HCT116 (cell line): ENCODE results near the gene SELL. TPM values are rescaled to one million over a fixed set of nuclear protein-coding genes. Genes with fewer than 3 reads are reported as not detected.

Experiments used
- ATAC-seq: fragments of 200-7000 bp; cut with Tn5 transposase; 2 replicates; pipeline ENCODE4 v1.9.1; 2020; ENCODE audit warnings: mild to moderate bottlenecking, moderate library complexity
- BruUV-seq: library from RNA; stranded (reverse); fragments of 400-500 nt; replicated peaks from 2 replicates; lab custom pipeline; 2021; lab: Mats Ljungman, UMichigan
- CTCF ChIA-PET: fragments of 300-600 bp; sonication (Branson Sonifier 250); formaldehyde crosslinking; loops from one replicate; lab custom pipeline; 2021; ENCODE audit warnings: antibody characterized with exemption; lab: Charles Lee
- POLR2A ChIA-PET: fragments of 300-600, 350-600 bp; sonication (Branson Sonifier 250); formaldehyde crosslinking; loops from one replicate; lab custom pipeline; 2021; ENCODE audit warnings: antibody characterized with exemption; lab: Charles Lee
- RAD21 ChIA-PET, 2 experiments: fragments of 300-600 bp; sonication (Branson Sonifier 250); formaldehyde crosslinking; loops; one replicate each; lab custom pipeline; 2023; ENCODE audit warnings: low total read pairs in 2 of 2; ENCODE audit not compliant: uncharacterized antibody in 2 of 2, unreplicated experiment in 2 of 2, low non-redundant PET in 1 of 2; lab: Charles Lee
- DNase-seq: peaks from one replicate; pipeline ENCODE4 v3.0.0-alpha.2; 2010; ENCODE audit warnings: low read depth, low spot score
- H2AFZ ChIP-seq: fragments of 200-600 bp; shearing (Covaris generic), sonication (generic); 2 replicates; pipeline ENCODE4 v1.6.1; 2017; ENCODE audit warnings: low read depth, mixed run types, mixed read lengths, antibody characterized with exemption, low read length; ENCODE audit not compliant: poor library complexity, severe bottlenecking
- H3K27ac ChIP-seq: 2 replicates; pipeline ENCODE4 v1.5.1; 2012; ENCODE audit warnings: low read depth, low read length
- H3K27me3 ChIP-seq: fragments of 200-600 bp; sonication (generic); 2 replicates; pipeline ENCODE4 v1.6.1; 2016; ENCODE audit warnings: mixed run types, low read length, mixed read lengths; ENCODE audit not compliant: insufficient read depth
- H3K36me3 ChIP-seq, 2 experiments: fragments of 200-500 bp in 1 of 2; fragments of 200-600 bp in 1 of 2; sonication (Bioruptor generic) in 1 of 2; sonication (generic) in 1 of 2; 2 replicates each; pipeline versions ENCODE4 v1.5.1 to v1.6.1; 2014 to 2016; ENCODE audit warnings: low read length in 2 of 2, inconsistent platforms in 1 of 2, mixed read lengths in 1 of 2, mixed run types in 1 of 2; ENCODE audit not compliant: insufficient read depth in 2 of 2, control insufficient read depth in 1 of 2
- H3K4me1 ChIP-seq, 2 experiments: fragments of 200-600 bp in 1 of 2; sonication (generic) in 1 of 2; 2 replicates each; pipeline versions ENCODE4 v1.5.1 to v1.6.1; 2012 to 2017; ENCODE audit warnings: low read length in 2 of 2, inconsistent platforms in 1 of 2, mild to moderate bottlenecking in 1 of 2, mixed read lengths in 1 of 2, mixed run types in 1 of 2, moderate library complexity in 1 of 2; ENCODE audit not compliant: insufficient read depth in 2 of 2, control insufficient read depth in 1 of 2
- H3K4me2 ChIP-seq: fragments of 200-600 bp; sonication (generic); 2 replicates; pipeline ENCODE4 v1.6.1; 2017; ENCODE audit warnings: mixed run types, low read length, mixed read lengths
- H3K4me3 ChIP-seq, 2 experiments: fragments of 200-600 bp in 1 of 2; sonication (generic) in 1 of 2; replicated peaks in 1 of 2; 2 replicates each; pipeline ENCODE4 v1.5.1; 2011 to 2016; ENCODE audit warnings: low read length in 2 of 2, control low read depth in 1 of 2, low read depth in 1 of 2, mild to moderate bottlenecking in 1 of 2, mixed read lengths in 1 of 2, mixed run types in 1 of 2
- H3K79me2 ChIP-seq: fragments of 200-600 bp; sonication (generic); 2 replicates; pipeline ENCODE4 v1.6.1; 2017; ENCODE audit warnings: mild to moderate bottlenecking, mixed run types, low read length, moderate library complexity, mixed read lengths; ENCODE audit not compliant: insufficient read depth
- H3K9ac ChIP-seq: fragments of 200-600 bp; sonication (generic); 2 replicates; pipeline ENCODE4 v1.6.1; 2016; ENCODE audit warnings: low read length, mixed read lengths
- H3K9me2 ChIP-seq: fragments of 200-600 bp; sonication (generic), shearing (Covaris generic); 2 replicates; pipeline ENCODE4 v1.6.1; 2017; ENCODE audit warnings: mixed run types, mild to moderate bottlenecking, moderate library complexity; ENCODE audit not compliant: insufficient read depth
- H3K9me3 ChIP-seq, 2 experiments: fragments of 200-500 bp in 1 of 2; fragments of 200-600 bp in 1 of 2; sonication (Bioruptor generic) in 1 of 2; sonication (generic) in 1 of 2; 2 replicates each; pipeline ENCODE4 v1.6.1; 2014 to 2017; ENCODE audit warnings: low read length in 2 of 2, mixed read lengths in 2 of 2, inconsistent platforms in 1 of 2, low read depth in 1 of 2, mild to moderate bottlenecking in 1 of 2, mixed run types in 1 of 2, moderate library complexity in 1 of 2; ENCODE audit not compliant: control insufficient read depth in 1 of 2, insufficient read depth in 1 of 2
- H4K20me1 ChIP-seq: fragments of 200-600 bp; sonication (generic), shearing (Covaris generic); 2 replicates; pipeline ENCODE4 v1.6.1; 2017; ENCODE audit warnings: mixed run types, mild to moderate bottlenecking, moderate library complexity; ENCODE audit not compliant: insufficient read depth
- CBX3 ChIP-seq: IDR thresholded peaks from 2 replicates; pipeline ENCODE4 v1.6.1; 2012; ENCODE audit warnings: low read depth
- CEBPB ChIP-seq: IDR thresholded peaks from 2 replicates; pipeline ENCODE4 v1.6.1; 2012; ENCODE audit warnings: low read depth
- JUND ChIP-seq: IDR thresholded peaks from 2 replicates; pipeline ENCODE4 v1.6.1; 2012
- SRF ChIP-seq: IDR thresholded peaks from 2 replicates; pipeline ENCODE4 v1.6.1; 2012; ENCODE audit warnings: low read depth
- TCF7L2 ChIP-seq: IDR thresholded peaks from 2 replicates; pipeline ENCODE4 v1.7.0; 2011; ENCODE audit warnings: borderline replicate concordance, inconsistent platforms; ENCODE audit not compliant: insufficient read depth, insufficient read length; ENCODE audit errors: extremely low read depth
- intact Hi-C: fragments of 100-400 bp; cut with micrococcal nuclease; formaldehyde crosslinking; loops from 2 replicates; pipeline ENCODE4 v1.10.0; 2022
- total RNA-seq: library from RNA; stranded (reverse); gene quantifications from one replicate; pipeline ENCODE4 v1.2.1, GENCODE V29; 2021; ENCODE audit not compliant: unreplicated experiment

SELL gene
- total RNA-seq, 1 experiment from 2014 or later, result 4.1 TPM

DNA sequence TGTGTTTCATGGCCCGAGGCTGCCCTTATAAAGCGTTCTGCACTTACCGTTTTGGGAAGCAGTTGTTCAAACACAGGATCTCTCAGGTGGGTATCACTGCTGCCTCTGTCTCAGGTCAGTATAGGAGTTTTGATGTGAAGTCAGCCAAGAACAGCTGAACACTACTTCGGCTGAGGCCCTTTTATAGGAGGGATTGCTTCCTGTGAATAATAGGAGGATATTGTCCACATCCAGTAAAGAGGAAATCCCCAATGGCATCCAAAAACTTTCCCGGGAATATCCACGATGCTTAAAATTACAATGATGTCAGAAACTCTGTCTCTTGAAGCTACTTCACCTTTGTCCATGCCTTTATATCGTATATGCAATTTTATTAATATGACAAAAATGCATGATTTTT, 22.5 kb upstream of the SELL start, which contains the start of gene SELE:
SELE (minus strand) TSS at position 156 of the 400 bp plus-strand sequence. CDS start 467 bp downstream, outside the sequence.
- no peaks in the 10 kb centered on the region for H3K9me2 ChIP-seq
- RAD21 ChIA-PET, result no interaction called here
- BruUV-seq, result no TSS peak
- no peaks in the 10 kb centered on the region for H3K27me3 ChIP-seq
- H3K9me3 ChIP-seq, result no peaks in the 10 kb centered on the region
- no peaks in the 10 kb centered on the region for H3K36me3 ChIP-seq
- H3K9ac ChIP-seq, result no peak within 1 kb of the TSS
- TF ChIP-seq JUND, result no peak
- no peak for TF ChIP-seq SRF
- TF ChIP-seq CBX3, result no peak
- no peak for TF ChIP-seq TCF7L2
- TF ChIP-seq, all 23 proteins: peak for 0
- ChIA-PET CTCF (no interaction called here), POLR2A (no interaction called here)
- DNase-seq (no peak), ATAC-seq (no peak)
- H4K20me1 ChIP-seq, result no peaks in the 10 kb centered on the region
- H3K4me2 ChIP-seq, result no peak within 1 kb of the TSS
- intact Hi-C loops, result no loop called here
- H3K79me2 ChIP-seq, result no peaks in the 10 kb centered on the region
- no peaks in the 10 kb centered on the region for H3K4me1 ChIP-seq
- H3K27ac ChIP-seq, result no peak within 1 kb of the TSS
- no peak within 1 kb of the TSS for H2AFZ ChIP-seq
- no peak within 1 kb of the TSS for H3K4me3 ChIP-seq

DNA sequence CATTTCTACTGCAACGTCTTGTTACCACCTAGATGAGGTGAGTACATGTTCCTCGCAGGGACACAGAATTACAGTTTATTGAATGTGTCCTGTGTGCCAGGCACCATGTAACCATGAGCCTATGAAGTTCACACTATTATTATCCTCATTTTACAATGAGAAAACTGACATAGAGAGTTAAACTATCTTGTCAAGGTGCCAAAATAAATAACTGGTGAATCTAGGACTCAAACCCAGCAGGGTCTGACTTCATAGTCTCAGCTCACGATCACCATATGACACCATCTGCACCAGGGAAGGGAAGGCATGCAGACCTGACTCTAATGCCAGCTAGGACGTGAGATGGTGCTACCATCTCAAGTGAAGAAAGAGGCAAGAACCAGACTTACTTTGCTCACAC, 20.0 kb upstream of the SELL start:
- Histone ChIP-seq H3K4me1 (no peaks in the 10 kb centered on the region), H3K9me2 (no peaks in the 10 kb centered on the region), H3K27me3 (no peaks in the 10 kb centered on the region), H3K4me3 (no peak overlapping the region), H2AFZ (no peak overlapping the region), H3K79me2 (no peaks in the 10 kb centered on the region), H3K9me3 (no peaks in the 10 kb centered on the region), H3K27ac (no peak overlapping the region), H3K4me2 (no peak overlapping the region), H4K20me1 (no peaks in the 10 kb centered on the region), H3K9ac (no peak overlapping the region), H3K36me3 (no peaks in the 10 kb centered on the region)
- TF ChIP-seq CEBPB (no peak), CBX3 (no peak)
- intact Hi-C loops, result no loop called here
- no peak for DNase-seq
- ChIA-PET CTCF (interaction anchor here (1.4 kb wide), 1 partner anchor 19 kb away, joined by 4 read pairs; no protein-coding TSS in a partner anchor), RAD21 (no interaction called here), POLR2A (no interaction called here)
- no TSS peak for BruUV-seq
- ATAC-seq, result no peak
